Measurements from ENCODE around the gene IFT52.
"Not testable (repeated sequence)": the region's sequence is repeated elsewhere in the genome, so short reads cannot be mapped to it uniquely, and the experiment has no call there.

IFT52 gene

DNA sequence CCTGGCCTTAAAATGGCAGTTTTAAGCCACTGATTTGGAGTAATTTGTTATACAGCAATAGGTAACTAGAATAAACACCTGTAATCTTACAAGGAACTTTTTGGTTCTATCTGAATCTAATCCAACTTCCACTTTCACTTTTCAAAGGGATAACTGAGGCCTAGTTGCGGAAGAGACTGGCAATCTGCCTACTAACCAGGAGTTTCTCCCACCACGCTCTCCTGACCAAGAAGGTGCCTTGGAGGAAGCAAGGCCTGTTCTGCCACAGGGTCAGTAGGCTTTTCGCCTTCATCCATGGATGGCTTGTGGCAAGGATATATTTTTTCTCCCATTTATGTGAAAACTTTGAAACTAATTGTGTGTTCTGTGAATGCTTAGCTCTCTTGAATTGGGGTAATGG is 63.2 kb downstream of the IFT52 start:
- no peak for DNase-seq

DNA sequence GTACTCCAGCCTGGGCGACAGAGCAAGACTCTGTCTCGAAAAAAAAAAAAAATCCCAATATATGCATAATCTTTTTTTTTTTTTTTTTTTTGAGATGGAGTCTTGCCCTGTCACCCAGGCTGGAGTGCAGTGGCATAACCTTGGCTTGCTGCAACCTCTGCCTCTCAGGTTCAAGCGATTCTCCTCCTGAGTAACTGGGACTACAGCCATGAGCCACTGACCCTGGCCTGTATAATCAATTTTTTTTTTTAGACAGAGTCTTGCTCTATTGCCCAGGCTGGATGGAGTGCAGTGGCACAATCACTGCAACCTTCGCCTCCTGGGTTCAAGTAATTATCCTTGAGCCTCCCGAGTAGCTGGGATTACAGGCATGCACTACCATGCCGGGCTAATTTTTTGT is 64.4 kb downstream of the IFT52 start:
- not testable (repeated sequence) for DNase-seq

DNA sequence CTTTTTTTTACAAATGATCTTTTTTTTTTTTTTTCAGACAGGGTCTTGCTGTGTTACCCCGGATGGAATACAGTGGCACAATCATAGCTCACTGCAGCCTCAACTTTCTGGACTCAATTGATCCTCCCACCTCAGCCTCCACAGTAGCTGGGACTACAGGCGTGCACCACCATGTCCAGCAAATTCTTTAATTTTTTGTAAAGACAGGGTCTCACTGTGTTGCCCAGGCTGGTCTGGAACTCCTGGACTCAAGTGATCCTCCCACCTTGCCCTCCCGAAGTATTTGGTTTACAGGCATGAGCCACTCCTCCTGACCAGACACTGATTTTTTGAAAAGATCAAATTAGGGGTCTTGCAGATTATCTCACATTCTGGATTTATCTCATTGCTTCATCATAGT is 65.2 kb downstream of the IFT52 start:
- no peak for DNase-seq

DNA sequence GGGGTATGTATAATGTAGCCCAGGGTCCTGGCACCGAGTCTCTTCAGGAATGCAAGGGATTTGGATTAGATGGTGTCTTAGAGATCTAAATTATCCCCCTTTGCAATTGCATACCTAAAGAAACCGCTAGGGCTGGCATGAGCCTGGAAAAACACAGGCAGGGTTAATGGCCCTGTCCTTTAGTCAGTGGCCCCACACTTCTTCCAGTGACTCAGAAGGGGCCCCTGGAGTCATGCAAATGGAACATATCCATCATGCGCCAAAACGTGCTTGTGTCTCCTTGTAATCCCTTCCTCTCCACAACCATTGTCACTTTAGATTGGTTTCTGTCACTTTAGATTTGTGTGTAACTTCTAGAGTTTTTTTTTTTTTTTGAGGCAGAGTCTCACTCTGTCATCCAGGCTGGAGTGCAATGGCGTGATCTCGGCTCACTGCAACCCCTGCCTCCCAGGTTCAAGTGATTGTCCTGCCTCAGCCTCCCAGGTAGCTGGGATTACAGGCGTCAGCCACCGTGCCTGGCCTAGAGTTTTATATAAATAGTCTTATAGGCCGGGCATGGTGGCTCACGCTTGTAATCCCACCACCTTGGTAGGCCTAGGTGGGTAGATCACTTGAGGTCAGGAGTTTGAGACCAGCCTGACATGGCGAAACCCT is 67.5 kb downstream of the IFT52 start:
- DNase-seq = no peak

DNA sequence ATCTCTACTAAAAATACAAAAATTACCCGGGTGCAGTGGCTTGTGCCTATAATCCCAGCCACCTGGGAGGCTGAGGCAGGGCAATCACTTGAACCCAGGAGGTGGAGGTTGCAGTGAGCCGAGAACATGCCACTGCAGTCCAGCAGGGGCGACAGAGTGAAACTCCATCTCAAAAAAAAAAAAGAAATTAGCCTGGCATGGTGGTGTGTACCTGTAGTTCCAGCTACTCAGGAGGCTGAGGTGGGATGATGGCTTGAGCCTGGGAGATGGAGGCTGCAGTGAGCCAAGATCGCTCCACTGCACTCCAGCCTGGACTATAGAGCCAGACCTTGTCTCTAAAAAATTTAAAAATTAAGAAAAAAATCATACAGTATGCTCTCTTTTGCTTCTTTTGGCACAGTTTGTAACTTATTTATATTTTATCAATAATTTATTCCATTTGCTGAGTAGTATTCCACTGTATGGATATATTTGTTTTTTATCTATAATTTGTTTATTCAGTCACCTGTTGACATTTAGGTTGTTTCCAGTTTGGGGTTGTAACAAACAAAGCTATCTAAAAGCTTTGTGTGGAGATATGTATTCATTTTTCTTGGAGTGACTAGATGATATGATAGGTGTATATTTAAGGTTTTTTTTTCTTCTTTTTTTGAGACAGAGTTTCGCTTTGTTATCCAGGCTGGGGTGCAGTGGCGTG is 68.1 kb downstream of the IFT52 start:
- DNase-seq = no peak

DNA sequence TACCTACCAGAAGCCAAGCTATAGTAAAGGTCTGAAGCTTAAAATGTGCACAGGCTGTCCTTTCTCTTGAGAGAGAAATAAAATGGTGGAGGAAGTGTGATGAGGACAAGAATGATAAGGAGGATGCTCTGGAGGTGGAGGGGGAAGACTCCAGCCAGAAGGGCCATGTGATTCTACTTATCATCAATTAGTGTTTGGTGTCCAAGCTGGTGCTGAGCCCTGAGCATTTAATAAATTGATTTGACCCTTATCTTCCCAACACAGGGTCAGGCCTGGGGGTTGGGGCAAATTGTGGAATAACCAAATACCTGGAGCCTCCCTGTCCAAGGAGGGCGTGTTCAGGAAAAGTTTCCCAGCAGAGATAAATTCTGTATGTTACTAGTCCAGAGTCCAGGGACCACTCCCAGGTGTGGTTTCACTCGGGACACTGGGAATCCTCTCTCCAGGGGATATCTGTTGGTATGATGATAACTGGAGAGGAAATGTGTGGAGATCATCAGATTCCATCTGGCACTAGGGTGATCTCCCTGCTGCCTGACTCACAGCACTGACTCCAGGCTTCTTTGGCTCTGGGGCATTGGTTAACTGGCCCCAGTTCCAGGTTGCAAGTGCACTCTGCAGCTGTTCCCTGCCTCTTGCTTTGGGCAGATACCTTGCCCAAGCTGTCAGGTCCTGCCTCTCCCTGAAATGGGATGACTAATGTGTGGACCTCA is 72.4 kb downstream of the IFT52 start:
- no peak for DNase-seq

DNA sequence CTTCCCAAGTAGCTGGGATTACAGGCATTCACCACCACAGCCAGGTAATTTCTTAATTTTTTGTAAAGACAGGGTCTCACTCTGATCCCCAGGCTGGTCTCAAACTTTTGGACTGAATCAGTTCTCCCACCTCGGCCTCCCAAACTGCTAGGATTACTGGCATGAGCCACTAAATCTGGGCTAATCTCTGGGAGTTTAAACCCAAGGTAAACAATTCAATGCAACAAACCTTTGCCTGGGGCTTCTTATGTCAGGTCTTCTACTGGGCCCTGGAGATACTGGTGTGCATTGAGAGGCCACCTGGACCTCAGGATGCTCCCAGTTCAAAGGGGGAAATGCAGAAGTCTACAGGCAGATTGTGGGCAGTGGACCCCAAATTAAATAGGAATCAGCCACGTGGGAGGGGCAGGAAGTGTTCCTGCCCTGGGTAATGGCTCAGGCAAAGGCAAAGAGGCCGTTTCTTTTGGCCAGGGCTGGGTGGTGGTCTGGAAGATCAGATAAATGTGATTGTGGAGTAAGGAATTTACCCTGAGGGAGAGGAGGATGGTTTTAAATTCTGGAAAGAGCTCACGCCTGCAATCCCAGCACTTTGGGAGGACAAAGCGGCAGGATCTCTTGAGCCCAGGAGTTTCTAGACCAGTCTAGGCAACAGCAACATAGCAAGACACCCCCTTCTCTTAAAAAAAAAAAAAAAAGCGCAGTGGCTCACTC is 74.9 kb downstream of the IFT52 start:
- no peak for DNase-seq

DNA sequence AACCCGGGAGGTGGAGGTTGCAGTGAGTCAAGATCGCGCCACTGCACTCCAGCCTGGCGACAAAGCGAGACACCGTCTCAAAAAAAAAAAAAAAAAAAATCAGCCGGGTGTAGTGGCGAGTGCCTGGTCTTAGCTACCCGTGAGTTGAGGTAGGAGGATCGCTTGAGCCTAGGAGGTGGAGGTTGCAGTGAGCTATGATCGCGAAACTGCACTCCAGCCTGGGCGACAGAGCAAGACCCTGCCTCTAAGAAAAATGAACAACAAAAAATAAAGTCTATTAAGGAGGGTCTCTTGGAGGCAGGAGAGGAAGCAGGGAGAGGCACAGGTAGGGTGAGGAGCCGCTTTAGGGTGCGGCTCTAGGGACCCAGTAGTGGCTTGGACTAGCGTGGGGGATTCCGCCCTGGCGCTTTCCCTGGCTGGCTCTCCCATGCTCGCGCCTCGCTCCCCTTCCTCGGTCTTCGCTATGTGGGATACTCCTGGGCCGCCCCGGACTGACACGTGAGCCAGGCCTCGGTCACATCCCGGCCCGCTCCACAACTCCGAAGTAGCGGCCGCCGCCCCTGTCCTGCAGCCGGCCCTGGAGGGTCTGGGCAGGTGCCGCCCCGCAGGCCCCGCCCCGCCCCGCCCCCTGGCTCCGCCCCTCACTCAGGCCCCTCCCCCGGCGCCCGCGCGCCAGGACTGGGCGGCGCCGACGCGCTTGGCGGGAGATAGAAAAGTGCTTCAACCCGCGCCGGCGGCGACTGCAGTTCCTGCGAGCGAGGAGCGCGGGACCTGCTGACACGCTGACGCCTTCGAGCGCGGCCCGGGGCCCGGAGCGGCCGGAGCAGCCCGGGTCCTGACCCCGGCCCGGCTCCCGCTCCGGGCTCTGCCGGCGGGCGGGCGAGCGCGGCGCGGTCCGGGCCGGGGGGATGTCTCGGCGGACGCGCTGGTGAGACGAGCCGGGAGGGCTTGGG is 75.9 kb downstream of the IFT52 start, which contains the start of gene MYBL2:
Gene MYBL2, plus strand, starts transcription at position 739 of the 953 bp plus-strand sequence. Its CDS starts 170 bp downstream, at position 909.
- DNase-seq = peak; percentile 77

DNA sequence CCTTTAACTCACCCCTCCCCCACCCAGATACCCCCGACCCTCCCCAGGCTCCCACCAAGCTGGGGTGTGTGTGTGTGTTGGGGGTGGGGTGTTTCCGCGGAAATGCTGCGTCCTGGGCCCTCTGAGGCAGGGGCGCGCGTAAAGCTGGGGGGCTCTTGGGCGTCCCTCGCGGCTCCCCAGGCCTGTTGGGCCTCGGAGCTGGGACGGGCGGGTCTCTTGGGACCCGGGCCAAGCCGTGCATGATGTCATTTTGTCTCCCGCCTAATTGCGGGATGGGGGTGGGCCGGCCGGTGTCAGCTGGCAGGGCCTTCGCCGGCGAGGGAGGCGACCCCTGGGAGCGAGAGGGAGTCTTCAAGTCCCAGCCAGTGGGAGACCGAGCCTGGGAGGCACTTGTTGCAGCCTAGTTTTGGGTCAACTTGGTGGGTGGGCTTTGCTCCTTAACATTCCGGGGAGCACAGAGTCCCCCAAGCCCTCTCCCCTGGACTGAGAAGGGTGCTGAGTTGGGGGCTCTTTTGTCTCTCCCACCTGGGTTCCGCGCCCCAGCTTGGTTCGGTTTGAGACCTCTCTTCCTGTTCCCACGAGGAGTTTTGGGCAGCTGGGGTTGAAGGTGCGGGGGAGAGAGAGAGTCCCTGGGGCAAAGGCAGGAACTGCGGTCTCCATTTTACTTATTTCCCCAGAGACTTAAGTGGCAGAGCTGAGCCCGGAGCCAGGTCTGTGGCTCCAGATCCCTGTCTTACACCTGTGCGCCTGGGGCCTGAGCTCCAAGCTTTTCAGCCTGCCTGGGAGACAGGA is 76.8 kb downstream of the IFT52 start:
- DNase-seq = peak; percentile 85

DNA sequence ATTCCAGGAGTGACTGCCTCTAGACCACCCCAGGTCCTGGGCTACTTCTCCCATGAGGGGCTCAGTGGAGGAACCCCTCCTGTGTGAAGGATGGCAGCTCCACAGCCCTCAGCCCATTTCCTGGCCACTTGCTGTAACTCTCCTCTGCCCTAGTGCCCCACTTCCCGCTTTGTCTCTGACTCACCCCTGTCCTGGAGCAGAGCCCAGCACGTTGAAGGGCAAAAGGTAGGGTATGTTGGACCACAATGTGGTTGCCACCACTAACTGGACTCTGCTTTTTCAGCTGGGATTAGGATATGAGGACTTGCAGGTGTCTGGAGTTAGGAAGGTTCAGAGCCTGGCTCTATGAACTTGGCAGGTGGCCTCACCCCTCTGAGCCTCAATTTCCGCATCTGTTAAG is 78.6 kb downstream of the IFT52 start:
- no peak for DNase-seq

DNA sequence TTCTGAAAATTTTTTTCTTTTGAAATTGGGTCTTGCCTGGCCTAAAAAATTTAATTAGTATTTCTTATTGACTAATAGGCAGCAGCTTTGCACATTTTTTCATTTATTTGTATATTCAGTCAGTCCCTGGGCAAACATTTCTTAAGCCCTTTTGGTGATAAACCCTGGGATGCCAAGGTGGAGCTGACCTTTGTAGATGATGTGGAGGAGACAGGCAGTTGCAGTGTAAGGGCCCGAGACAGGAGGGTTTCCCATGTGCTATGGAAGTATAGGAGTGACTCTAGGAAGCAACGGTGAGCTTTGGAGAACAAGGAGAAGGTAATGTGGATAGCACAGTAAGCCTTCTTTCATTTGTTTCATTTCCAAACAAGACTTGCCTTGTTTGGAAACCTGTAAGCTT is 79.7 kb downstream of the IFT52 start:
- no peak for DNase-seq

DNA sequence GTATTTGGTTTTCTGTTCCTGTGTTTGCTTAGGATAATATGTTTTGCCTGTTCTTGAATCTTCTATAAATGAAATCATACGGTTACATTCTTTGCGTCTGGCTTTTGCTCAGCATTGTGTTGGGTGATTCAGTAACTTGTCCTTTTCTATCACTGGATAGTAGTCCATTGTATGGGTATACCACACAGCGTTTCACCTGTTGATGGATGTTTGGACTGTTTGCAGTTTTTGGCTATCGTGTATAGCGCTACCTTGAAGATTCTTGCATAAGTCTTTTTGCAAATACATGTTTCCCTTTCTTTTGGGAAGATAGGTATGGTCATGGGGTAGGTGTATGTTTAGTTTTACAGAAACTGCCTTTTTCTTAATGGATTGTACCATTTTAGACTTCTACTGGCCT is 85.6 kb downstream of the IFT52 start:
- DNase-seq = no peak

DNA sequence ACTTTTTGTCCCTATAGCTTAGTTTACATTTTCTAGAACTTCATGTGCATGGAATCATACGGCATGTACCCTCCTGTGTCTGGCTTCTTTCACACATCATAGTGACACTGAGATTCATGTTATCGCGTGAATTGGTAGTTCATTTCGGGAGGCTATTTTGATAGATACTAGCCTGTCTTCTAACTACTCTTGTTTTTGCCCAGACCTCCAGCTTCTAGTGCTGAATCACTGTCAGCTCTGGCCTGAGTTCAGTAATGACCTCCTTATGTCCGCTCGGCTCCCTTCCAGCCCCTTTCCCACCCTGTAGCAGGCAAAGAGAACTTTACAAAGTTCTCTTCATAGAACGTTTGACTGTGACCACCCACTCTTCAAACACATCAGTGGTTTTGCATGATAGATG is 90.2 kb downstream of the IFT52 start:
- no peak for DNase-seq

DNA sequence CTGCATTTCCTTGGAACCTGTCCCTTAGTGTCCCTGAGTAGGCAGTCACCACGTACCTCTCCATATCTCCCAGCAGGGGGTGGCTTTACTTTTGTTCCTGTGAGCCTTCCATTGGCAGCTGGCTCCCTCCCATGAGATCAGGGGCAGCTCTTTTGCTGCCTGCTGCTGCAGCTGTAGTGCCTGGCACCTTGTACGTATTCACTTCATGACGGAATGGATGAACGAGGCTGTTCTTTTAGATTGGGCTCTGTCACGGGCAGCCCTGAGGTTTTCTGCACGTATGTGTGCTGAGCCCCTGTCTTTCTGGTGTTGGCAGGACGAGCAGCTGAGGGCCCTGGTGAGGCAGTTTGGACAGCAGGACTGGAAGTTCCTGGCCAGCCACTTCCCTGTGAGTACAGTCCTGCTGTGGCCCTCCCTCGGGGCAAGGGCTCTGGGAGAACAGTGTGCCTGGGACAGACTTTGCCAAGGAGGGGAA is 90.8 kb downstream of the IFT52 start:
- DNase-seq = peak; percentile 97

DNA sequence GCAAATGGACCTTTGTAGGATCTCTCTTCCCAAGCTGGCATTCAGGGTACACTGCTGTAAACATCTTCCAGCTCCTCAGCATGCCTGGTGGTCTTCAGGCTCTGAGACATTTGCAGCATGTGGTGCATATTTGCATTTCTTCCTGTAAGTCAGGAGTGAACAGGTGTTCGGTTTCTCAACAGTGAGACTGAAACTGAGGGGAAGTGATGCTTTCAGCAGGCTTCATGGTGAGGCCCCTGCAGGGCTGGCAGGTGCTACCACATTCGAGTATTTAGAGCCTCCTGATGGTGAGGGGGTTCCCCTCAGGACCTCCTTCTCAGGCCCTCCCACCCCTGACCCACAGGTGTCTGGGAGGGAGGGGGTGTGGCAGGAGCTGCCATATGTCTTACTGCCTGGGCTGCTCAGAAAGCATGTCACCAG is 91.3 kb downstream of the IFT52 start:
- DNase-seq = peak; percentile 99

DNA sequence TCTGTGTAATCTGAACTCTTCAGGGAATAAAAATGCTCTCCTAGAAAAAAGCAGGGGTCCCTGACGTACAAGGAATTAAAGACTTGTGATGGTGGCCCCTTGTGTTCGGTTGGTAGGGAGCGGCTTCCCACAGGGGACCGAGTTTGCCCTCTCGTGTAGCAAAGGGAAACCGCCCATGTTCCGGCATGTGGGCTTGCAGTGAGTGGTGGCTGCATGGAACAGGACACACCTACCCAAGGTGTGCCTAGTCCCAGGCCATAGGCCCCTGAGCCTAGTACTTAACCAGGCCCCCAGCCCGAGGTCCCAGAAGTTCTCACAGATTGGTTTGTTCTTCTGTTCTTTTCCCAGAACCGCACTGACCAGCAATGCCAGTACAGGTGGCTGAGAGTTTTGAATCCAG is 91.7 kb downstream of the IFT52 start:
- no peak for DNase-seq

DNA sequence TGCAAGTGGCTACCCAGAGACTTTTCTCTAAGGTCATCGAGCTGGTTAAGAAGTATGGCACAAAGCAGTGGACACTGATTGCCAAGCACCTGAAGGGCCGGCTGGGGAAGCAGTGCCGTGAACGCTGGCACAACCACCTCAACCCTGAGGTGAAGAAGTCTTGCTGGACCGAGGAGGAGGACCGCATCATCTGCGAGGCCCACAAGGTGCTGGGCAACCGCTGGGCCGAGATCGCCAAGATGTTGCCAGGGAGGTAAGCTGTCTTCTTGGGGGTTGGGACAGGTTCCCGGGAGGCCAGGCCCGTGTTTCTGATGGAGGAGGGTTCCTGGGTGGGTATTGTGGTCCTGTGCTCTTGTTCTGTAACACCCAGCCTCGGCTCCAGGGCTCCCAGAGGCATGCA is 96.1 kb downstream of the IFT52 start:
- DNase-seq = no peak

DNA sequence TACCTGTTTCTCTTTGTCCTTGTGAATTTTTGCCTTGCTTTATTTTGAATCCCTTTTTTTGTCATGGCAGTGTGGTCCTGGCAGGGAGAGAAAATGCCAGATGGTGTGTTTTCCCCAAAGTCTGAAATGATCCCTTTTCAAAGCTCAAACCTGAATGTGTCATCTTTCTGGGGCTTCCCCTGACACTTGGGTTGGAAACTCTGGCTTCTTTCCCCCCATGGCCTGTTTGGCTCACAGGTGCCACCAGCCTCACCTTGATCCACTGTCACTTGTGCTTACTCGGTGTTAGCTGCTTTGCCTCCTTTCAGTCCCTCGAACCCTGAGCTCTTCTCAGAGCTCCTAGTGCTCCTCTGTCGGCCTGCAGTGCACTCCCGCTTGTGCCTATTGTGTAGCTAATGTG is 98.4 kb downstream of the IFT52 start:
- peak; percentile 27 for DNase-seq

DNA sequence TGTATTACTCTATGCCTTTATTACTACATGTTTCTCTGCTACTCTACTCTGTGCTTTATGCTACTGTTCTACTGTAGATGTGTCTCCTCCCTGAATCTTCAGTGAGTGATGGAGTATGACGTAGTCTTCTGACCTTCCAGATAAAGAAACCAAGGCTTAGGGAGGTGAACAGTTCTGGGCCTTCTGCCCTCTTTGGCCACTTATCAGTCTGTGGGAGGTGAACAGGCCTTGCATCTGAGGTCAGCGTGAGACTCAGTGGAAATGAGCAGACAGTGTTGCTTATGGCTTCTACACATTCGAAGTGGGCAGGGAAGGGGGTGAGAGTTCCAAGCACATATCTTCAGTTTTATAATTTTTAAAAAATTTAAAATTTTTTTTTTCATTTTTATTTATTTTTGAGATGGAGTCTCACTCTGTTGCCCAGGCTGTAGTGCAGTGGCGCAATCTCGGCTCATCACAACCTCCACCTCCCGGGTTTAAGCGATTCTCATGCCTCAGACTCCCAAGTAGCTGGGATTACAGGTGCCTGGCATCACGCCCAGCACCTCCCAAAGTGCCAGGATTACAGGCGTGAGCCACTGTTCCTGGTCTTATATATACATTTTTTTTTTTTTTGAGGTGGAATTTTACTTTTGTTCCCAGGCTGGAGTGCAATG is 100.3 kb downstream of the IFT52 start:
- no peak for DNase-seq

DNA sequence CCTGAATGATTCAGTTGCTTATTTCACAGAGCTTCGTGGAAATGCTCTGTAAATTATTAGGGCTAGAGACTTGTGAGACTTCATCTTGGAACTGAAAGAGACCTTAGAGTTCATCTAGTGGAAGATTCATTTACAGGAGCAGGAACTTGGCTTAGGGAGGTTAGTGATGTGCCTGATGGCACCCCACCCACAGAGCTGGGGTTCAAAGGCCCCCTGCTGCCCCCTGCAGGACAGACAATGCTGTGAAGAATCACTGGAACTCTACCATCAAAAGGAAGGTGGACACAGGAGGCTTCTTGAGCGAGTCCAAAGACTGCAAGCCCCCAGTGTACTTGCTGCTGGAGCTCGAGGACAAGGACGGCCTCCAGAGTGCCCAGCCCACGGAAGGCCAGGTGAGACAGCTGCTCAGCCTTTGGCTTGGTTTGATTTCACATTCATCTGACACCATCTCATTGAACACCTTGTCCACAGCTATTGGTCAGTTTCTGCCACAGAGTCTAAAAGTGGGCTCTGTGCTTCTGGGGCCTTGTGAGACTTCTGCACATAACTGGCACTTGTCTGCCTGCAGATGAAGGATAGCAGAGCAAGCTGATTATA is 101.3 kb downstream of the IFT52 start:
- no peak for DNase-seq

All from NCI-H2171 treated with DMSO at 0.1 percent for 48 hours (cell line).